Pulmonary artery endothelial cell (primary cell): ENCODE results near the gene ABCG4. TPM values are rescaled to one million over a fixed set of nuclear protein-coding genes. Genes with fewer than 3 reads are reported as not detected.
"Not testable (repeated sequence)": the region's sequence is repeated elsewhere in the genome, so short reads cannot be mapped to it uniquely, and the experiment has no call there.

Experiments
- DNase-seq: peaks from one replicate; pipeline ENCODE4 v3.0.0-alpha.2; 2011; ENCODE audit warnings: low read depth, low spot score
- total RNA-seq: library from RNA; depleted of rRNA; stranded (reverse); fragments of >200 nt; gene quantifications from 2 replicates; pipeline ENCODE4 v1.2.3, GENCODE V29; 2014

ABCG4 gene
- total RNA-seq, 1 donor from 2014 or later, result 0.20 TPM

DNA sequence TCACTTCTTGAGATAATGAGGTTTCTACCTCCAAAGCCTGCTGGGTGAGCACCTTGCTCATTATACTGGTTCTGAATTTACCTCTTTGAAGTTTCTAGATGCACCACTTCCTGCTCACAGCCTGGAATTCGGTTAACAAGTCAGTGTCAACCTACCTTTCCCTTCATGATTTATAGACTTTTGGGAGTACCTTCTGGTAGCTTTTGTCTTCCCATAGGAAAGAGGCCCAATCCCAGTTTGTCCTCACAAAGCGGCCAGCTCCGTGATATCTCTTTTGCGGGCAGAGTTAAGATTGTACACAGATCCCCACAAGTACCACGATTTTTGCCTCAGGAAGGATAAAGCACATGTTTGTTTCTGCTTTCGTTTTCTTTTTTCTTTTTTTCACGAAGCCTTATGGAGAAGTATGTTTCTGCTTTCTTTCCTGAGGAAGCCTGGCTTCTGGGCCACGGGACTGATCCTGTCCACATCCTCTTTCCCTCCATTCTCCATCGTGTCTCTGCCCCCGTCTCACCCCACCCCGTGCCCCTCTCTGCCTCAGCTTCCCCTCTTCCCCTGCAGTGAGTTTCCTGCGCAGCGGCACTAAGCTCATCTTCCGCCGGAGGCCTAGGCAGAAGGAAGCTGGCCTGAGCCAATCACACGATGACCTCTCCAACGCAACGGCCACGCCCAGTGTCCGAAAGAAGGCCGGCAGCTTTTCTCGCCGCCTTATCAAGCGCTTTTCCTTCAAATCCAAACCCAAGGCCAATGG is 33.2 kb upstream of the ABCG4 start:
- DNase-seq, result no peak

DNA sequence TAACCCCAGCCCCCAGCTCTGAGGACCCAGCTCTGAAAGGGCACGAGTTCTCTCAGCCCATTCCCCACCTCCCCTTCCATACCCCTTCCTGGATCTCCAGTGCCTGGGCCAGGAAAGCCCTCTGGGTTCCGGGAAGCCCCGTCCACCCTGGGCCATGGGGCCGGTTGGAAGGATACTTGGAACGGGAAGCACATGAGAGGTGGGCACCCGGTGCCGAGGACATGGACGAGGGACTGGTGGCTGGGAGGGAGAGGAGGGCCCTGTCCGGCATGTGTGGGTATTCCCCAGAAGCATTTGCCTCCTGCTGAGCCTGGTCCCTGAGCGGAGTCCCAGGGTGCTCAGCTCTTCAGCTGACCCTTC is 32.6 kb upstream of the ABCG4 start:
- no peak for DNase-seq

GRCh38 chr11:119116601-119117000 is 32.3 kb upstream of the ABCG4 start:
- DNase-seq, result no peak

- DNase-seq, result no peak
These were observed 31.7 kb upstream of the ABCG4 start for GRCh38 chr11:119117004-119117706.

GRCh38 chr11:119118227-119118626 is 30.6 kb upstream of the ABCG4 start:
- DNase-seq, result no peak

GRCh38 chr11:119118946-119119345 is 29.9 kb upstream of the ABCG4 start:
- no peak for DNase-seq

- no peak for DNase-seq
These were observed 28.2 kb upstream of the ABCG4 start for GRCh38 chr11:119120639-119121007.

GRCh38 chr11:119121008-119121810 is 27.6 kb upstream of the ABCG4 start, which contains the start of gene HINFP:
TSS of gene HINFP (plus strand) at chr11:119121580. CDS start at chr11:119126945, 5,365 bp downstream.
- DNase-seq, result peak; percentile 97

- DNase-seq, result no peak
These were observed 27.1 kb upstream of the ABCG4 start for GRCh38 chr11:119121811-119122124.

DNA sequence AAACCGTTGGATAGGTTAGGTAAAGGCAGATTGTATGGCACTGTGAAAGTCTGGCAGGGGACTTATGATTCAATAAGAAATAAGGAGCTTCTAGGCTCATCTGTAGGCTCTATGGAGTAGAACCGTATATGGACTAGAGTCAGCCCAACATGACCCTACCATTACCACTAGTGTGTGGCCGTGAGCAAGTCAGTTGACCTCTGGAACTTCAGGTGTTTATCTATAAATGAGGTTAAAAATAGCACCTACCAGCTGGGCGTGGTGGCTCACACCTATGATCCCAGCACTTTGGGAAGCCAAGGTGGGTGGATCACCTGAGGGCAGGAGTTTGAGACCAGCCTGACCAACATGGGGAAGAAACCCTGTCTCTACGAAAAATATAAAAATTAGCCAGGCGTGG is 23.0 kb upstream of the ABCG4 start:
- DNase-seq, result no peak

DNA sequence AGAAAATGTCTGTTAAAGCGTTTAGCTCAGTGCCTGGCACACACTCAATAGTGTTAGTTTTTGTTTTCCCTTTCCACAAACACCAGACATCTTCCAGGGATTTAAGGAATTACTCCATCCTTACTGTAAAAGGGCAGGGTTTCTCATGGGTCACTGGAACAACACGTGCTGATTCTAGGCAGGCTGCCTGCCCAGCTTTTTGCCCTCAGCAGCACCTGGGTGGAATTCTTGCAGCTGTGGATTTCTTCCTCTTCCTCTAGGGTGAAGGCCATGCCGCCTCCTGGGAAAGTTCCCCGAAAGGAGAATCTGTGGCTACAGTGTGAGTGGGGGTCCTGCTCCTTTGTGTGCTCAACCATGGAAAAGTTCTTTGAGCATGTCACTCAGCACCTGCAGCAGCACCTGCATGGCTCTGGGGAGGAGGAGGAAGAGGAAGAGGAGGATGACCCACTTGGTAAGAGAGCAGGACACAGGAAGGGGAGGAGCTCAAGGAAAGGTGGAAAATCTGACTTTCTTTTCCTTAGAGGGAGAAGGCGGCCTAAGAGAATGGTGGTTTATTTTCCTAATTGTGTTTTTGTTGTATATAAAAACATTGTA is 22.1 kb upstream of the ABCG4 start:
- no peak for DNase-seq

DNA sequence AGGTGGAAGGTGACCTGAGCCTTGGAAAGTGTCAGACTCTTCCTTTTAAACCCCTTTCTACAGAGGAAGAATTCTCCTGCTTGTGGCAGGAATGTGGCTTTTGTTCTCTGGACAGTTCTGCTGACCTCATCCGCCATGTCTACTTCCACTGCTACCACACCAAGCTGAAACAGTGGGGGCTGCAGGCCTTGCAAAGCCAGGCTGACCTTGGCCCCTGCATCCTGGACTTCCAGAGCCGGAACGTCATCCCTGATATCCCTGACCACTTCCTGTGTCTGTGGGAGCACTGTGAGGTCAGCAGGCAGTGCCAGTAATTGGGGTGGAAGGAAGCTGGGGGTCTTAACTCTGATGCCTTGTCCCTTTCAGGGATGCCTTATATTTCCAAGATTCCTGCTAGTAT is 18.2 kb upstream of the ABCG4 start:
- no peak for DNase-seq

GRCh38 chr11:119134389-119134978 is 14.4 kb upstream of the ABCG4 start:
- DNase-seq, result no peak

DNA sequence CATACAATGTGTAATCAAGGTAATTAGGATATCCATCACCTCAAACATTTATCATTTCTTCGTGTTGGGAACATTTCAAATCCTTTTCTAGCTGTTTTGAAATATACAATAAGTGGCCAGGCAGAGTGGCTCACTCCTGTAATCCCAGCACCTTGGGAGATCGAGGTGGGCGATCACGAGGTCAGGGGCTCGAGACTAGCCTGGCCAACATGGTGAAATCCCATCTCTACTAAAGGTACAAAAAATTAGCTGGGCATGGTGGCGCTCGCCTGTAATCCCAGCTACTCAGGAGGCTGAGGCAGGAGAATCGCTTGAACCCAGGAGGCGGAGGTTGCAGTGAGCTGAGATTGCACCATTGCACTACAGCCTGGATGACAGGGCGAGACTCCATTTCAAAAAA is 9.6 kb upstream of the ABCG4 start:
- not testable (repeated sequence) for DNase-seq

GRCh38 chr11:119144825-119145486 is 3.9 kb upstream of the ABCG4 start:
- DNase-seq, result peak; percentile 32

GRCh38 chr11:119145551-119145950 is 3.3 kb upstream of the ABCG4 start:
- no peak for DNase-seq

- DNase-seq, result no peak
These were observed 1.1 kb upstream of the ABCG4 start for GRCh38 chr11:119147604-119148333.

DNA sequence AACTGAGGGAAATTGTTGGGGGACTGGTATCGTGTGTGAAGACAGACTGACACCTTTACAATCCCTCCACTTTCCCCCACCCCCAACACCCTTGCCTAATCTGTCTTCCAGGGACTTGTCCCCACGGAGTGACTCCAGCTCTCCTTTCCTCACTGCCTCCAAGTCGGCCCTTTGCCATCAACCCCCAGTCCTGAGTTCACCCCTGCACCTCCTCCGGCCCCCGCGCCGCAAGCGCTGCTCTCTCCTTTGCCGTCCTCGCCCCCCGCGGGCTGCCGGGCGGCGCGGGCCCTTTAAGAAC is 183 bp upstream of the ABCG4 start:
- no peak for DNase-seq

DNA sequence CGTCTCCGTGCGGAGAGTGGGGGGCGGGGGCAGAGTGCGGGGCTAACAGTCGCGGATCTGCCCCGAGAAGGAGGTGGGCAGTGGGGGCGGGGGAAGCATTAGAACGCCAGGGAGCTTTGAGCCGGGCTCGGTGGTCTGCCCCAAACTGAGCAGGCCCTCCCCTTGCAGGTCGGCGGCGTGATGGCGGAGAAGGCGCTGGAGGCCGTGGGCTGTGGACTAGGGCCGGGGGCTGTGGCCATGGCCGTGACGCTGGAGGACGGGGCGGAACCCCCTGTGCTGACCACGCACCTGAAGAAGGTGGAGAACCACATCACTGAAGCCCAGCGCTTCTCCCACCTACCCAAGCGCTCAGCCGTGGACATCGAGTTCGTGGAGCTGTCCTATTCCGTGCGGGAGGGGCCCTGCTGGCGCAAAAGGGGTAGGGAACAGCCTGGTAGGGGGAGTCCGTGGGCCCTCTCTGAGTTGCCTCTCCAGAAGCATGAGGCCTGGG is 979 bp downstream of the ABCG4 start:
- DNase-seq, result no peak

GRCh38 chr11:119152043-119152442 is 3.2 kb downstream of the ABCG4 start:
- no peak for DNase-seq
